ENCODE results near the gene MALAT1.

MALAT1 gene

DNA sequence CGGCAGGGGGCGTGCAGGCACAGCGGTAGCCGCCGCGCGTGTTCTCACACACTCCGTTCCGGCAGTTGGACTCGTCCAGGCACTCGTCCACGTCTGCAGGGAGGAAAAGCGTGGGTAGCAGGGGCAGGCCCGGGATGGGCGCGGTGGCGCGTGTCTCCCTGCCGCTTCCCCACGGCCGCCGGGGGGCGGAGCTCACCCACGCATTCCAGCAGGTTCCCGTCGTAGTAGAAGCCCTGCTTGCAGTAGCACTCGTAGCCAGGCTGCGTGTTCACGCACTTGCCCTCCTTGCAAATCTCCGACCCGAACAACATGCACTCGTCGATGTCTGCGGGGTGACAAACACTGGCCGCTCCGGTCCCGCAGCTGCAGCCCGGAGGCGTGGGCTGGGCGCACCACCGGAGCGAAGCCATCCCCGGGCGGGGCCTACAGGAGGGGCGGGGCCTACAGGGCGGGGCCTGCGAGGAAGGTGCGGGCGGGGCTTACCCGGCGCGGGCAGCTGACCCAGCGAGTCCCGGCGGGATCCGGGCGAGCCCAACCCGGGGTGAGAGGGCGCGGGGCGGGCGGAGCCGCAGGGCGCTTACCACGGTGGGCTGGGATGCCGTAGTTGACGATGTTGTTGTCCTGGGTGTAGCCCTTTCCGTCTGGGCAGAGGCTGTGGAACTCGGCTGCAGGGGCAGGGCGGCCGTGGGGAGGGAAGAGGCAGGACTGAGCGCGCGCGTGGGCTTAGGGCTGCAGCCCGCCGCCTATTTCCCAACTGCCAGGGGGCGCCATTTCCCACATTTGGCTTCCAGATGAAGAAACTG, 41.6 kb downstream of the MALAT1 start:
- peak; percentile 80 for DNase-seq (ENCODE audit: low read depth)

DNA sequence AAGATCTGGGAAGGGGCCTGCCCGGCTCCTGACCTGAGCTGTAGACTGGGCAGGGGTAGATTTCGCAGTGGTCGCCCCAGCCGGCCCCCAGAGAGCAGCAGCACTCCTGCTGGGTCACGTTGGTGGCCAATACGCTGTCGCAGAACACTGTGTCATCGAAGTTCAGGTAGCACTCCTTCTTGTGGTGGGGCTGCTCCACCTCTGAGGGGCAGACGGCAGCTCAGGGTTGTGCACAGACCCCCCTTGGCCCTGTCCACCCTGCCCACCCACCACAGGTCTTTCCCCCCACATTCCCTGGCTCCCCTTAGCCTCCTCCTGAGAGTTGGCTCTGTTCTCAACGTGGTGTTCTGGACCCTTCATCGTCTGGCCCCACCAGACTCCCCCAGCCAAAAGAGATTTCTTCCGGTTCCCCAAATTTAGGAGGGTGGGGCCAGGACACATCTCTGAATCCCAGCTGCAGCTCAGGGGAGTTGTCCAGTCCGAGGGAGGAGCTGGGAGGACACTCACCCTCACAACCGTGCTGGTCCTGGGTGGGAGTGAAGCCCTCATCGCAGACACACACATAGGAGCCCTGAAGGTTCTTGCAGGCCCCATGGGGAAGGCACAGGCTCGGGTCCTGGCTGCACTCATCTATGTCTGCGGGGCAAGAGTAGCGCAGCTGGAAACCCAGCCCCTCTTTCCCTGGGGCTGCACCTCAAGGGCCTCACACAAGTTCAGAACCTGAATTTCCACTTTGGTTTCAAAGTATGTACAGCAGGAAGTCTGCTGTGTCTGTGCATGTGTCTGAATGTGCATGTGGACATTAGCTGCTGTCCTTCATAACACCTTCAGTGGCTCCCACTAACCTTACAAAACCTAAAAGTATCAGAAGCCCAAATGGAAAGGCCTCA, 42.5 kb downstream of the MALAT1 start:
- no peak for DNase-seq (ENCODE audit: low read depth)

- no peak for DNase-seq (ENCODE audit: low read depth)
These were observed 44.0 kb downstream of the MALAT1 start for GRCh38 chr11:65542738-65543390.

DNA sequence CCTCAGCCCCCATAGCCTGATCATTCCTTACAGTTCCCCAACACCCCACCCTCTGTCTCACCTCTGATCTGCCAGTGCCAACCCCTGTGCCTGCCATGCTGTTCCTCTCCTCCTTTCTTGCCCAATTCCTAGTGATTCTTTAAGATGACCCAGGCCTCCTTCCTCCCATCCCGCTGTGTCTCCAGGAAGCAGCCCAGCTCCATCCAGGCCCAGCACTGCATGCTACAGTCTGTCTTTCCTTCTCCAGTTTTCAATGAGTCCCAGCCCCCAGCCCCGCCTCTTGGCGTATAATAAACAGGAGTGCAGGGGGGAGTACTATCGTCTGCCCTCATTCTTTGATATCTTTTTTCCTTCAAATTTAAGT, 47.0 kb downstream of the MALAT1 start:
- no peak for DNase-seq (ENCODE audit: low read depth)

DNA sequence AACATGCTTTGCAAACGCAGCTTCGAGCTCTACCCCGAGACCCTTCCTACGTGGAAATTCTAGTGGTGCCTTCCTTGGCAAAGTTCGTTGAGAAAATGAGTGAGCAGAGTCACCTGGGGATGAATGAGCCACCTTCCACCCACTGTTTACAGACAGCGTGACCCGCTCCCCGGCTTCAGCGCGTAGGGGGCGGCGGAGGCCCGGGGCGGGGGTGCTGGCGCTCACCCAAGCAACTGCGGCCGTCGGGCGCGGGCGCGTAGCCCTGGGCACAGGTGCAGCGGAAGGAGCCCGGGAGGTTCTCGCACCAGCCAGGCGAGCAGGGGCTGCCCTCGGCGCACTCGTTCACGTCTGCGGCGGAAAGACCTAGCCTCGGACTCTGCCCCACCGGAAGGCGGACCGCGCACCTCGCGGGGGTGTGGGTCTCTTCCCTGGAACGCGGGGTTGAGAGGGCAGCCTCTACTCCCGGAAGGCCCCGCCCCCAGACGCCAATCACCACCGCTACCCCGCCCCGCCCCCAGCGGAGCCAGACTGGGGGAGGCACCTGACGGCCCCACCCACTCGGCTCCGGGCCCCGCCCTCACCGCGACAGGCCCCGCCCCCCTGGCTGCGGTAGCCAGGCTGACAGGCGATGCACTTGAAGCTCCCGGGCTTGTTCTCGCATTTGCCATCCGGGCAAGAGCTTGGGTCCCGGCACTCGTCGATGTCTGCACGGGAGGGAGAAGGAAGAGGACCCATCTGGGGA, 47.5 kb downstream of the MALAT1 start:
- DNase-seq (ENCODE audit: low read depth), result peak; percentile 97

GRCh38 chr11:65547446-65548125, 48.7 kb downstream of the MALAT1 start:
- DNase-seq (ENCODE audit: low read depth), result no peak

- DNase-seq (ENCODE audit: low read depth), result no peak
These were observed 49.5 kb downstream of the MALAT1 start for GRCh38 chr11:65548395-65548794.

DNA sequence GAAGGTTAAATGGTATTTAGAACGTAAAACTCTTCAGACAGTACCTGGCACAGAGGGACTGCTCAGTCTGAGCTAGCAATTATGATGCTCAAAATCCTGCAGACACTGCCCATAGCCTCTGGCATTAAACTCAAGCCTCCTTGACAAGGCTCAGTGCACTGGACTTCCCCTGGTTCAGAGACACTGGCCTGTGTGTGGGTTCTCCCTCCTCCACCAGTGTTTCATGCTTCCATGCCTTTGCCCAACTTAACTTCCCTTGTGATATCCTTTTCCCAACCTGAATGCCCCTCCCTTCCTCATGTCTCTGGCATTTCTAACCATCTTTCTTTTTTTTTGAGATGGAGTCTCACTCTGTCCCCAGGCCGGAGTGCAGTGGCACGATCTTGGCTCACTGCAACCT, 50.3 kb downstream of the MALAT1 start:
- DNase-seq (ENCODE audit: low read depth), result no peak

DNA sequence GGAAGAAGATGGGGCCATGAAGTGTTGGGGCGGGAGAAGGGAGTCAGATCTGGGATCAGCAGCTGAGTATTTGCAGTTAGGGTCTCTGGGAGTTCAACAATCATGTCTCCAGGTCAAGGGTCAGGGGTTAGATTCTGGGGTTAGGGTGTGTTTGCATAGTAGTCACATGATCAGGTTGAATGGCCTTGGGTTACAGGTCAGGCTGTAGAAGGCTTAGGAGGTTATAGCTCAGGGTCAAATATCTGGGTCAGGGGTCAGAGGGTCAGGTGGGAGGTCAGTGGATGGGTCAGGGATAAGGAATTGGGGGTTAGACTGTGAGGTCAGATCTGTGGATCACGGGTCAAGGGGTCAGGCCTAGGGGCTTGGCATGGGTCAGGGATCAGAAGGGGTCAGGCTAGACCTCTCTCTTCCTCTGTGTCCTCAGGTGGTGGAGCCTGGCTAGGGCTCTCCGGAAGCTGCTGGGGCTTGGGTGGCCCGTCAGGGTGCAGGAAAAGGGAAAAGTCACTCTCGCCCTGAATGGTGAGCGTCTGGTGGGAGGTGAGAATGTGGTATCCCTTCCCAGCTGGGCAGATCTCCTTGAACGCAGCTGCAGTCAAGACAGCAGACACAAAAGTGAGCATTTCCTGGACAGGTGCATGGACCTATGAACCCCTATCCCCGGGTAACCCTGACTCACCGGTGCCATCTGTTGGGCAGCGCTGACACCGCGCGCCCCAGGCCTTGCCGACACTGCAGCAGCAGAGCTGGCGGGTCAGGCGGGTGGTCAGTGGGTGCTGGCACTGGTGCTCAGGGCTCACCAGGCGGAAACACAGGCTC, 52.9 kb downstream of the MALAT1 start:
- DNase-seq (ENCODE audit: low read depth), result no peak

DNA sequence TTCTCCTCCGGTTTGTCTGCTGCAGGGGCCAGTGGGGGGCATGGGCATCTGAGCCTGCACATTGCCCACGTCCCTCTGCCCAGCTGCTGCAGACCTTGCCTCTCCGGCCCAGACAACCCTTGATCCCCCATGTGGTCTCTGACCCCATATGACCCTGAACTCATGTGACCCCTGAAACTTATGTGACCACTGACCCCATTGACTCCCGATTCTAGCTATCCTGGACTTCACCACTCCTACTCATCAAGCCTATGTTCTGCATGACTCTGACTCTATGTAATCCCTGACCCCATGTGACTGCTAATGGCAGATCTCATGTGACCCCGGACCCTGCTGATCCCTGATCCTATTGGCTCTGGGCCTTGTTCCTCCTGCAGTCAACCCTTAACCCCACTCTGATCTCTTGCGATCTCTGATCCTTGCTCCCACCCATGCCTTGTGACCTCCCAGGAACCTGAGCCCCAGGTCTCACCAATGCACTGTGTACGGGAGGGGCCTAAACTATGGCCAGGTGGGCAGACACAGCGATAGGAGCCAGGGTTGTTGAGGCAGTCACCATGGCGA, 53.6 kb downstream of the MALAT1 start:
- DNase-seq (ENCODE audit: low read depth), result no peak

GRCh38 chr11:65553301-65554001, 54.6 kb downstream of the MALAT1 start:
- DNase-seq (ENCODE audit: low read depth), result peak; percentile 70

GRCh38 chr11:65554057-65554818, 55.4 kb downstream of the MALAT1 start:
- DNase-seq (ENCODE audit: low read depth), result no peak

DNA sequence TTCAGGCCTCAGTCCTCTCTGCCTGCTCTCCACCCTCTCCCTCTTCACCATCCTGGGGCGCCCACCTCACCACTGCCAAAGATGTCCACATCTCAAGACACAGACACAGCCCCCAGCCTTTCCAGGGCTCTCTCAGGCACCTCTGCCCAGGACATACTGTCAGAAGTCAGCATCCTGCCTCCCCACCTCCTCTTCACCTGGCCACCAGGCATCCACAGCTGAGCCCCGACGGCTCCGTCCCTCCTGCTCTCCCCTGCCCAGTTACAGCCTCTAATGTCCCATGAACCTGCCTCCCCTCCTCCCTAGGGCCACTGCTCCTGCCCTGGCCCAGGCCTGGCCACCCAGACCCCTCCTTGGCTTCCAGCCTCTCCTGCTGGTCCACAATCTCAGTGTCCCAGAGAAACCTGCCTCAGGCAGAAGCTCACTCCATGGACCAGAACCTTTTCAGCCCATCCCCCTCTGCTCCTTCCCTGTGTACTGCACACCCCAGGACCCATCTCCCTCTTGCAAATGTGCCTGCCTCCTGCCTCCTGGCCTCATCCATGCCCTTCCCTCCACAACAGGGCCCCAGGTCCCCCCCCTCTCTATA, 56.1 kb downstream of the MALAT1 start:
- DNase-seq (ENCODE audit: low read depth), result no peak

DNA sequence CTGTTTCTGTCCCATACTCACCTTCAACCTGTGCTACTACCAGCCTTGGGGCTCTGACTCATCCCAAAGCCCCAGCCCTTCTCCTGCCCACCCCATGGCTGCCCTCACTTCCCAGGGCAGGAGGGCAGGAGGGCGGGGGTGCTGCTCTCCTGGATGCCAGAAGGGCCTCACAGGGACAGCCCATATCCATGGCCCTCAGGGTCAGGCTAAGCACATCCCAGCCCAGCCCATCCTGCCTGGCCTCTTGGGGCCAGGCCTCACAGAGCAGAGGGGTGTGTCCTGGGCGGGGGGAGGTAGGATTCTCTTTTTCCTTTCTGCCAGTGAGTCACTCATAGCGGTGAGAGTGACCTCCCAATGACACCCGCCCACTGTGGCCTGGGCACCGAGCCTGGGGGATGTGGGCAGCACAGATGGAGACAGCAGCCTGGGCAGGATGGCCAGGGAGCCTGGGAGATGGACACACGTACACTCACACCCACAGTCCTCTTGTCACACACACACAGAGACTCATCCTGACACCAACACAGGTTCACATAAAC, 56.9 kb downstream of the MALAT1 start:
- DNase-seq (ENCODE audit: low read depth), result no peak
